ENCODE results near the gene BIK. TPM values are rescaled to one million over a fixed set of nuclear protein-coding genes. Genes with fewer than 3 reads are reported as not detected.
"Not testable (repeated sequence)": the region's sequence is repeated elsewhere in the genome, so short reads cannot be mapped to it uniquely, and the experiment has no call there.

Gene BIK
- total RNA-seq, 2 experiments from 2014 or later, result 1.7 to 2.0 TPM

- ChIA-PET CTCF (interaction anchor here (0.7 to 1.6 kb wide), 11 partner anchors 11 to 508 kb away, joined by 3 to 7 read pairs (median 3); partner anchors contain the start of gene BIK), POLR2A (interaction anchor here (0.7 to 1.3 kb wide), 4 partner anchors 20 to 476 kb away, joined by 3 to 6 read pairs (median 4); partner anchors contain the start of genes BIK and POLDIP3)
- ATAC-seq (peak; percentile 27), DNase-seq (peak; percentile 73)
- peaks cover 3% of the 10 kb centered on the region for H3K27me3 Mint-ChIP-seq (ENCODE audit: low read depth)
- H3K9me3 Mint-ChIP-seq (ENCODE audit: insufficient read depth), result no peaks in the 10 kb centered on the region
- H3K36me3 Mint-ChIP-seq (ENCODE audit: low read depth), result peaks cover 9% of the 10 kb centered on the region
- peak overlapping the region; percentile 86 for H3K4me3 Mint-ChIP-seq
- peak overlapping the region; percentile 39 for H3K27ac Mint-ChIP-seq
- H3K4me1 Mint-ChIP-seq (ENCODE audit: low read depth), result peaks cover 30% of the 10 kb centered on the region
Observed at GRCh38 chr22:43090130-43090789, 20.3 kb upstream of the BIK start.

- no peak overlapping the region for H3K27ac Mint-ChIP-seq
- DNase-seq (no peak), ATAC-seq (no peak)
- no peak overlapping the region for H3K4me3 Mint-ChIP-seq
- H3K27me3 Mint-ChIP-seq (ENCODE audit: low read depth), result peaks cover 3% of the 10 kb centered on the region
- ChIA-PET POLR2A (no interaction called here), CTCF (interaction anchor here (1.0 to 1.3 kb wide), 2 partner anchors 168 to 224 kb away, joined by 3 to 4 read pairs; no protein-coding TSS in a partner anchor)
- no peaks in the 10 kb centered on the region for H3K36me3 Mint-ChIP-seq (ENCODE audit: low read depth)
- peaks cover 15% of the 10 kb centered on the region for H3K4me1 Mint-ChIP-seq (ENCODE audit: low read depth)
- H3K9me3 Mint-ChIP-seq (ENCODE audit: insufficient read depth), result peaks cover 9% of the 10 kb centered on the region
Observed at GRCh38 chr22:43092085-43092484, 18.5 kb upstream of the BIK start.

- H3K4me3 Mint-ChIP-seq, result no peak overlapping the region
- no peak for DNase-seq
- ChIA-PET CTCF (no interaction called here), POLR2A (interaction anchor here (0.6 kb wide), 1 partner anchor 12 kb away, joined by 3 read pairs; no protein-coding TSS in a partner anchor)
- peaks cover 3% of the 10 kb centered on the region for H3K27me3 Mint-ChIP-seq (ENCODE audit: low read depth)
- H3K9me3 Mint-ChIP-seq (ENCODE audit: insufficient read depth), result peaks cover 9% of the 10 kb centered on the region
- H3K36me3 Mint-ChIP-seq (ENCODE audit: low read depth), result no peaks in the 10 kb centered on the region
- no peak overlapping the region for H3K27ac Mint-ChIP-seq
- H3K4me1 Mint-ChIP-seq (ENCODE audit: low read depth), result peaks cover 9% of the 10 kb centered on the region
- ATAC-seq, result no peak
Observed at GRCh38 chr22:43094085-43094484, 16.5 kb upstream of the BIK start.

- CTCF ChIA-PET, result no interaction called here
- no peak for DNase-seq
- peaks cover 9% of the 10 kb centered on the region for H3K9me3 Mint-ChIP-seq (ENCODE audit: insufficient read depth)
Observed at GRCh38 chr22:43094551-43094950, 16.0 kb upstream of the BIK start.

GRCh38 chr22:43096420-43096819 is 14.1 kb upstream of the BIK start:
- Mint-ChIP-seq H3K4me1 (ENCODE audit: low read depth) (peaks cover 2% of the 10 kb centered on the region), H3K27ac (no peak overlapping the region), H3K4me3 (no peak overlapping the region), H3K9me3 (ENCODE audit: insufficient read depth) (peaks cover 9% of the 10 kb centered on the region), H3K27me3 (ENCODE audit: low read depth) (peaks cover 3% of the 10 kb centered on the region), H3K36me3 (ENCODE audit: low read depth) (no peaks in the 10 kb centered on the region)
- no peak for ATAC-seq
- DNase-seq, result no peak
- CTCF ChIA-PET, result no interaction called here
- POLR2A ChIA-PET, result interaction anchor here (1.6 kb wide), 1 partner anchor 9 kb away, joined by 4 read pairs; no protein-coding TSS in a partner anchor

More at GRCh38 chr22:43094551-43094950, 16.0 kb upstream of the BIK start:
- Mint-ChIP-seq H3K27ac (no peak overlapping the region), H3K4me1 (ENCODE audit: low read depth) (peaks cover 6% of the 10 kb centered on the region), H3K4me3 (no peak overlapping the region), H3K27me3 (ENCODE audit: low read depth) (peaks cover 3% of the 10 kb centered on the region), H3K36me3 (ENCODE audit: low read depth) (no peaks in the 10 kb centered on the region)
- no peak for ATAC-seq
- POLR2A ChIA-PET, result interaction anchor here (0.6 kb wide), 1 partner anchor 12 kb away, joined by 3 read pairs; no protein-coding TSS in a partner anchor

GRCh38 chr22:43098356-43098755 is 12.2 kb upstream of the BIK start:
- DNase-seq (no peak), ATAC-seq (no peak)
- no peaks in the 10 kb centered on the region for H3K4me1 Mint-ChIP-seq (ENCODE audit: low read depth)
- no peak overlapping the region for H3K27ac Mint-ChIP-seq
- H3K27me3 Mint-ChIP-seq (ENCODE audit: low read depth), result no peaks in the 10 kb centered on the region
- H3K4me3 Mint-ChIP-seq, result no peak overlapping the region
- ChIA-PET POLR2A (interaction anchor here (0.9 kb wide), 1 partner anchor 451 kb away, joined by 3 read pairs; no protein-coding TSS in a partner anchor), CTCF (interaction anchor here (1.3 kb wide), 1 partner anchor 38 kb away, joined by 3 read pairs; no protein-coding TSS in a partner anchor)
- H3K9me3 Mint-ChIP-seq (ENCODE audit: insufficient read depth), result peaks cover 9% of the 10 kb centered on the region
- no peaks in the 10 kb centered on the region for H3K36me3 Mint-ChIP-seq (ENCODE audit: low read depth)

GRCh38 chr22:43099095-43099494 is 11.5 kb upstream of the BIK start:
- no peaks in the 10 kb centered on the region for H3K36me3 Mint-ChIP-seq (ENCODE audit: low read depth)
- ATAC-seq (no peak), DNase-seq (no peak)
- ChIA-PET CTCF (interaction anchor here (0.6 to 1.3 kb wide), 2 partner anchors 37 to 229 kb away, joined by 3 to 4 read pairs; no protein-coding TSS in a partner anchor), POLR2A (no interaction called here)
- peaks cover 9% of the 10 kb centered on the region for H3K9me3 Mint-ChIP-seq (ENCODE audit: insufficient read depth)
- H3K27ac Mint-ChIP-seq, result no peak overlapping the region
- H3K27me3 Mint-ChIP-seq (ENCODE audit: low read depth), result no peaks in the 10 kb centered on the region
- no peak overlapping the region for H3K4me3 Mint-ChIP-seq
- H3K4me1 Mint-ChIP-seq (ENCODE audit: low read depth), result peaks cover 6% of the 10 kb centered on the region

GRCh38 chr22:43100225-43100624 is 10.3 kb upstream of the BIK start:
- ATAC-seq (no peak), DNase-seq (no peak)
- no peak overlapping the region for H3K27ac Mint-ChIP-seq
- POLR2A ChIA-PET, result no interaction called here
- no peaks in the 10 kb centered on the region for H3K36me3 Mint-ChIP-seq (ENCODE audit: low read depth)
- no peak overlapping the region for H3K4me3 Mint-ChIP-seq
- peaks cover 9% of the 10 kb centered on the region for H3K9me3 Mint-ChIP-seq (ENCODE audit: insufficient read depth)
- CTCF ChIA-PET, result interaction anchor here (1.5 kb wide), 1 partner anchor 10 kb away, joined by 7 read pairs; no protein-coding TSS in a partner anchor
- peaks cover 10% of the 10 kb centered on the region for H3K4me1 Mint-ChIP-seq (ENCODE audit: low read depth)
- H3K27me3 Mint-ChIP-seq (ENCODE audit: low read depth), result no peaks in the 10 kb centered on the region

- Mint-ChIP-seq H3K9me3 (ENCODE audit: insufficient read depth) (peaks cover 7% of the 10 kb centered on the region), H3K27ac (no peak overlapping the region), H3K4me3 (no peak overlapping the region), H3K36me3 (ENCODE audit: low read depth) (no peaks in the 10 kb centered on the region), H3K4me1 (ENCODE audit: low read depth) (peaks cover 10% of the 10 kb centered on the region), H3K27me3 (ENCODE audit: low read depth) (no peaks in the 10 kb centered on the region)
- DNase-seq (no peak), ATAC-seq (no peak)
- ChIA-PET CTCF (interaction anchor here (1.2 to 1.5 kb wide), 2 partner anchors 9 to 11 kb away, joined by 3 to 7 read pairs; partner anchors contain the start of gene BIK), POLR2A (no interaction called here)
Observed at GRCh38 chr22:43101306-43101705, 9.2 kb upstream of the BIK start.

- POLR2A ChIA-PET; H3K4me3 Mint-ChIP-seq; H3K4me1 Mint-ChIP-seq (ENCODE audit: low read depth); H3K27me3 Mint-ChIP-seq (ENCODE audit: low read depth); H3K9me3 Mint-ChIP-seq (ENCODE audit: insufficient read depth); H3K36me3 Mint-ChIP-seq (ENCODE audit: low read depth): not testable (repeated sequence)
- peak; percentile 59 for DNase-seq
- peak overlapping the region; percentile 61 for H3K27ac Mint-ChIP-seq
- peak; percentile 78 for ATAC-seq
- CTCF ChIA-PET, result interaction anchor here (1.8 kb wide), 1 partner anchor 14 kb away, joined by 7 read pairs; no protein-coding TSS in a partner anchor
Observed at GRCh38 chr22:43104056-43104625, 6.4 kb upstream of the BIK start.

GRCh38 chr22:43104950-43105349 is 5.6 kb upstream of the BIK start:
- H3K4me1 Mint-ChIP-seq (ENCODE audit: low read depth); H3K9me3 Mint-ChIP-seq (ENCODE audit: insufficient read depth); H3K36me3 Mint-ChIP-seq (ENCODE audit: low read depth); H3K27me3 Mint-ChIP-seq (ENCODE audit: low read depth); DNase-seq; ATAC-seq; H3K27ac Mint-ChIP-seq; H3K4me3 Mint-ChIP-seq; POLR2A ChIA-PET: not testable (repeated sequence)
- CTCF ChIA-PET, result interaction anchor here (1.8 kb wide), 1 partner anchor 15 kb away, joined by 7 read pairs; no protein-coding TSS in a partner anchor

GRCh38 chr22:43106302-43106701 is 4.2 kb upstream of the BIK start:
- H3K36me3 Mint-ChIP-seq (ENCODE audit: low read depth), result no peaks in the 10 kb centered on the region
- ATAC-seq (no peak), DNase-seq (no peak)
- peaks cover 8% of the 10 kb centered on the region for H3K27me3 Mint-ChIP-seq (ENCODE audit: low read depth)
- peaks cover 14% of the 10 kb centered on the region for H3K4me1 Mint-ChIP-seq (ENCODE audit: low read depth)
- no peaks in the 10 kb centered on the region for H3K9me3 Mint-ChIP-seq (ENCODE audit: insufficient read depth)
- CTCF ChIA-PET, result interaction anchor here (1.0 kb wide), 1 partner anchor 81 kb away, joined by 3 read pairs; no protein-coding TSS in a partner anchor
- no peak overlapping the region for H3K4me3 Mint-ChIP-seq
- H3K27ac Mint-ChIP-seq, result no peak overlapping the region
- POLR2A ChIA-PET, result interaction anchor here (0.7 kb wide), 1 partner anchor 12 kb away, joined by 3 read pairs; no protein-coding TSS in a partner anchor

All from activated CD8-positive, alpha-beta T cell treated with anti-CD3 and anti-CD28 coated beads, Interleukin-2, amount 10 ng/mL, durations not matched to agents 7 days and 5 days (primary cell).